AG10803 (cell line): ENCODE results near the gene WSB1.
A peak's percentile ranks its signal among the peaks of the same experiment; 100 is the strongest.

Experiments
- DNase-seq: peaks from one replicate; pipeline ENCODE4 v3.0.0; 2010; ENCODE audit warnings: low read depth
- H3K4me3 ChIP-seq: 2 replicates; pipeline ENCODE4 v1.5.1; 2011; ENCODE audit warnings: mild to moderate bottlenecking, low read length, control low read depth
- CTCF ChIP-seq: conservative IDR thresholded peaks from 2 replicates; pipeline ENCODE4 v1.5.1; 2011; ENCODE audit warnings: mild to moderate bottlenecking, low read length, control low read depth, inconsistent platforms

WSB1 gene

GRCh38 chr17:27256225-27257030, 37.5 kb upstream of the WSB1 start:
- peak; percentile 78 for DNase-seq
- no peak for TF ChIP-seq CTCF
- H3K4me3 ChIP-seq: no peak overlapping the region

- no peak for DNase-seq
- no peak overlapping the region for H3K4me3 ChIP-seq
- TF ChIP-seq CTCF: no peak
These were observed 36.9 kb upstream of the WSB1 start for GRCh38 chr17:27257031-27257357.

GRCh38 chr17:27259356-27259755, 34.6 kb upstream of the WSB1 start:
- no peak for DNase-seq
- no peak for TF ChIP-seq CTCF
- no peak overlapping the region for H3K4me3 ChIP-seq

- no peak for TF ChIP-seq CTCF
- H3K4me3 ChIP-seq: no peak overlapping the region
- DNase-seq: no peak
These were observed 30.5 kb upstream of the WSB1 start for GRCh38 chr17:27263386-27263785.

- DNase-seq: no peak
These were observed 29.7 kb upstream of the WSB1 start for GRCh38 chr17:27264068-27264812.

GRCh38 chr17:27265333-27265732, 28.6 kb upstream of the WSB1 start:
- no peak overlapping the region for H3K4me3 ChIP-seq
- TF ChIP-seq CTCF: no peak
- DNase-seq: no peak

More at GRCh38 chr17:27264068-27264812, 29.7 kb upstream of the WSB1 start:
- H3K4me3 ChIP-seq: no peak overlapping the region
- no peak for TF ChIP-seq CTCF

GRCh38 chr17:27266228-27266627, 27.7 kb upstream of the WSB1 start:
- no peak for TF ChIP-seq CTCF
- H3K4me3 ChIP-seq: no peak overlapping the region
- no peak for DNase-seq
